ACC112 (cell line): ENCODE data around the gene ANXA5.
A peak's percentile ranks its signal among the peaks of the same experiment; 100 is the strongest.

Experiments
- H2AFZ ChIP-seq: fragments of 200-600 bp; sonication (generic); one replicate; pipeline ENCODE4 v1.6.0; 2017; ENCODE audit warnings: antibody characterized with exemption, low read length; ENCODE audit not compliant: unreplicated experiment
- H3K27ac ChIP-seq: fragments of 200-600 bp; sonication (generic); 2 replicates; pipeline ENCODE4 v1.5.1; 2014; ENCODE audit warnings: low read depth, mild to moderate bottlenecking, antibody characterized with exemption, low read length, moderate library complexity
- H3K27me3 ChIP-seq: fragments of 200-600 bp; sonication (generic); 2 replicates; pipeline ENCODE4 v1.6.1; 2014; ENCODE audit warnings: mild to moderate bottlenecking, antibody characterized with exemption, low read length, moderate library complexity, mixed read lengths; ENCODE audit not compliant: insufficient read depth
- H3K36me3 ChIP-seq: fragments of 200-600 bp; sonication (generic); 2 replicates; pipeline ENCODE4 v1.6.1; 2016; ENCODE audit warnings: mild to moderate bottlenecking, antibody characterized with exemption, low read length, moderate library complexity, mixed read lengths; ENCODE audit not compliant: insufficient read depth
- H3K4me1 ChIP-seq: fragments of 200-600 bp; sonication (generic); one replicate; pipeline ENCODE4 v1.6.1; 2016; ENCODE audit warnings: low read length, mixed read lengths; ENCODE audit not compliant: insufficient read depth, unreplicated experiment, control insufficient read depth
- H3K4me3 ChIP-seq: fragments of 200-600 bp; sonication (generic); 2 replicates; pipeline ENCODE4 v1.5.1; 2014; ENCODE audit warnings: mild to moderate bottlenecking, low read depth, low read length
- H3K79me2 ChIP-seq: fragments of 200-600 bp; sonication (generic); one replicate; pipeline ENCODE4 v1.6.0; 2016; ENCODE audit warnings: low read length; ENCODE audit not compliant: control insufficient read depth, unreplicated experiment, insufficient read depth

The ANXA5 gene

DNA sequence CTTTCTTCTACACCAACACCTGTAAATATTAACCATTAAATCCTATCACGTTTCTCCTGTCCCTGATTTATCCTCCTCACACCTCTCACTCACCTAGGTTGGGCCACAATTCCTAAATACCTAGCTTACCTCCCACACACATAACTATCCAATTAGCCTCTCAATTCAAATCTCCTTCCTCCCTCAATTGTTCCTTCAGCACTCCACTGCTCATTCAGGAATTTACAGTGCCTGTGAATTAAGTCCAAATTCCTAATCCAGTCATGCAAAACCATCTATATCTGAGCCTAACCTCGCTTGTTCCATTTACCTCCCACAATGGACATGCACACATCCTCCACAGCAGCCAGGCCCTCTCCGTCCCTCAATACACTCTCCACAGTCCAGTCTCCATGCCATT lies 17.5 kb downstream of the ANXA5 start:
- Histone ChIP-seq H3K36me3 (peaks cover 73% of the 10 kb centered on the region), H3K27me3 (no peaks in the 10 kb centered on the region), H3K4me1 (peaks cover 58% of the 10 kb centered on the region), H3K27ac (no peak overlapping the region), H3K4me3 (no peak overlapping the region), H2AFZ (no peak overlapping the region), H3K79me2 (peaks cover 64% of the 10 kb centered on the region)

DNA sequence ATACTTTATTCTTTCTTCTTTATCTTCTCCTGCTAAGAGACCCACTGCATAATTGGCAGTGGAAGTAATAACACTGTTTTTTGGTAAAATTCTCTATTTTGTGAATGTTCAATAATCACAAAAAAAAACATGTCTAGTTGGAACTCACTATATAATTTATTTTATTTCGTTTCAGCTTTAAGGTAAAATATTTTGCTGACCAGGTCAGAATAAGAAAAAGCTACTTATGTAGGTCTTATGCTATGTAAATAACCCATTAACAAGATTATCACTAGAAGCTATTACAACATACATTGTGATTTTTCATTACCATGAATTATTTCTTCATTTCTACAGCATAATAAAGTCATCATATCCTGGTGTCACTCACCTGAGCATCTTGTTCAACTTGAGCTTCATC lies 19.3 kb downstream of the ANXA5 start:
- H3K4me3 ChIP-seq: no peak overlapping the region
- peaks cover 65% of the 10 kb centered on the region for H3K4me1 ChIP-seq
- H3K27ac ChIP-seq: peak overlapping the region; percentile 10; the same call in 1 of the 2 replicates
- no peaks in the 10 kb centered on the region for H3K27me3 ChIP-seq
- no peak overlapping the region for H2AFZ ChIP-seq
- H3K79me2 ChIP-seq: peaks cover 58% of the 10 kb centered on the region
- peaks cover 69% of the 10 kb centered on the region for H3K36me3 ChIP-seq

DNA sequence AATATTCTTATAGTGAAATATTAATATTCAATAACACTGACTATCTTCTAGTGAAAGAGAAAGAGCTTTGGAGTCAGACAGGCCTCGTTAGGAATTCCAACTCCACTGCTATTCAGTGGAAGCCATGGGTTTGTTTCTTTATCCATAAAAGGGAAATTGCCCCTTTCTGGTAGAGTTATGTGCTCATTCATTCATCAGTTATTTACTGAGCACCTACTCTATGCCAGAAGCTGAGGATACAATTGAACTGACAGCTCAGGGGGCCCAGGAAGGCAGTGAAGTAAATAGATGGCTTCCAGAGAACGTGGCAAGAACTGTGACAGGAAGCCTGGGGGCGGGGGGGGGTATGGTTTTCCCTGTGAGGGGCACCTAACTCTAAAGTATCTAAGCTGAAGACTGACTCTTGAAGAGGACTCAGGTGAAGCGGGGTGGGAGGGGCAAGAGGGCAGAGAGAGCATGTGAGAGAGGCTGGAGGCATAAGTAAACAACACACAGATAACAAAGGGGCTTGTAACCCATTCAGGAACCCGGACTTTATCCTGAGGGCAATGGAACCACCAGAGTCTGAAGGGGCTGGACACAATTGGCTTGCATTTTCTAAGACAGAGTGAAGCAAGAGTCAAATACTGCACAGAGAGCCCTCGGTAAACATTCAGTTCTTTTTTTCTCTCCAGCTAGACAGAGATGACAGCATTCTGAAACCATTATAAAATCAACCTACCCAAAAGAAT lies 20.3 kb downstream of the ANXA5 start:
- Histone ChIP-seq H3K27ac (peak overlapping the region; percentile 10), H3K36me3 (peaks cover 70% of the 10 kb centered on the region), H3K4me3 (no peak overlapping the region), H2AFZ (no peak overlapping the region), H3K4me1 (peaks cover 71% of the 10 kb centered on the region), H3K27me3 (no peaks in the 10 kb centered on the region), H3K79me2 (peaks cover 62% of the 10 kb centered on the region)

DNA sequence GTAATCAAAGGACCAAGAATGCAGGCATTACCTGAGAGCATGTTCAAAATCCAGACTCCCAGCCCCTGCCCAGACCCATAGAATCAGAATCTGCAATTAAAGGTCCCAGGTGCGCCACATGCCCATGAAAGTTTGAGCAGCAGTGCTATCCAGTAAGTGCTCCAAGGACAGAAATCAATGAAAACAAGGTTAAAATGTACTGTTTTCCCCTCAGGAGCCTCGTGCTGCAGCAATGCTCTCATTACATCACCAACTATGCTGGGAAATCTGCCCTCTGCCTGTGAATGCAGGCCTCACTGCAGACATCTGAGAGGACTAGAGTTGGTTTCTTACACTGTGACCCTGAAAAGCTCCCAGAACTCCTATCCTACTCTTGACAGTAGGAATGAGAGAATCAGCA lies 21.1 kb downstream of the ANXA5 start:
- Histone ChIP-seq H3K79me2 (peaks cover 54% of the 10 kb centered on the region), H3K27me3 (no peaks in the 10 kb centered on the region), H2AFZ (no peak overlapping the region), H3K36me3 (peaks cover 68% of the 10 kb centered on the region), H3K4me3 (no peak overlapping the region), H3K4me1 (peaks cover 72% of the 10 kb centered on the region), H3K27ac (no peak overlapping the region)

DNA sequence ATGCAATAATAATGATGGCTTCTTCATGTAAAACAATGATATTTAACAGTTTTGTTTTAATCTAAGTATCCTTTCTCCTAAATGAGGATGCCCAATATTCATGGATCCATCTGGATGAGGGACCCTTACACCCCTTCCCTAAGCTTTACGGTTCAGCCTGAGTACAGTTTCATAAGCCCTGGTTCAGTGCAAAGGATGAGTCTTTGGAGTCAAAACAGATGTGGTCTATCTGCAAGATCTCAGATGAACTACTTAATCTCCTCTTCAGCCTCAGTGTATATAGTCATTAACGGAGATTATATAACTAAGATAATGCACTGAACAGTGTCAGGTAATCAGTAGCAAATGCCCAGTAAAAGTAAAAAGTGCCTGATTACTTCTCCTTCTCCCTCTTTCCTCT lies 22.1 kb downstream of the ANXA5 start:
- no peak overlapping the region for H3K4me3 ChIP-seq
- peaks cover 77% of the 10 kb centered on the region for H3K4me1 ChIP-seq
- 0 out of 2 replicates have a peak overlapping the region, but pooled peaks have one; percentile 8 for H3K27ac ChIP-seq
- H3K36me3 ChIP-seq: peaks cover 63% of the 10 kb centered on the region
- peaks cover 44% of the 10 kb centered on the region for H3K79me2 ChIP-seq
- H2AFZ ChIP-seq: no peak overlapping the region
- no peaks in the 10 kb centered on the region for H3K27me3 ChIP-seq

DNA sequence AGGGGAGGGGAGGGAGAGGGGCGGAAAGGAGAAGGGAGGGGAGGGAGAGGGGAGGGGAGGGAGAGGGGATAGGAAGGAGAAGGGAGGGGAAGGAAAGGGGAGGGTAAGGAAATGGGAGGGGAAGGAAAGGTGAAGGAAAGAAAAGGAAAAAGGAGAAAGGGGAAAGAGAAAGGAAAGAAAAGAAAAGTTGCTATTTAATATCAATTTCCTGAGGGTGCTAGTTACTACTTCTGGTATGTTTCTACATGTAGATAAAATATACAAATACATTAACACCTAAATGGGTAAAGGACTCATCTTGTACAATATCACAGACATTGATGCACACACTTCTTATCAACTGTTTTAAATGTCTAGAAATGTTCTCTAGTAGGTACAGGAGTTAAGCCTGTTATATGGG lies 22.6 kb downstream of the ANXA5 start:
- peaks cover 39% of the 10 kb centered on the region for H3K79me2 ChIP-seq
- H2AFZ ChIP-seq: no peak overlapping the region
- no peaks in the 10 kb centered on the region for H3K27me3 ChIP-seq
- H3K4me1 ChIP-seq: peaks cover 77% of the 10 kb centered on the region
- peaks cover 58% of the 10 kb centered on the region for H3K36me3 ChIP-seq
- no peak overlapping the region for H3K4me3 ChIP-seq
- 0 out of 2 replicates have a peak overlapping the region, but pooled peaks have one; percentile 8 for H3K27ac ChIP-seq

DNA sequence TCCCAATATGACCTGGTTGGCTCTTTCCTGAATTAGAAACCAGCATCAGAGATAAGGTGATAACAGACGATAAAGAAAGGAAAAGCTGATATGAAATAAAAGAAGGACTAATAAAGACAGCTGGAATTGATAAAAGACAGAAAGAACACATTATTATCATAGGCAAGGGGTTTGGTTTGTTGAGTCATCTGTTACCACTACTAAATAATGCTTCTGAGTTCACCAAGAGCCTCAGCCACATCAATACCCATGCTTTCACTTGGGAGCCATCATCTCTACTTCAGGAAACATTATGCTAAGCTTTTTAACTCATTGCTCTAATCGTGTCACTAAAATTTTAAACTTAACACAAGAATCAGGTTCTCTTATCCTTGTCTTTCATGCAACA lies 27.6 kb downstream of the ANXA5 start:
- Histone ChIP-seq H2AFZ (no peak overlapping the region), H3K4me3 (peak overlapping the region; percentile 15; the same call in 1 of the 2 replicates), H3K4me1 (peaks cover 59% of the 10 kb centered on the region), H3K27me3 (no peaks in the 10 kb centered on the region), H3K36me3 (peaks cover 51% of the 10 kb centered on the region), H3K27ac (peak overlapping the region; percentile 90), H3K79me2 (peaks cover 11% of the 10 kb centered on the region)

DNA sequence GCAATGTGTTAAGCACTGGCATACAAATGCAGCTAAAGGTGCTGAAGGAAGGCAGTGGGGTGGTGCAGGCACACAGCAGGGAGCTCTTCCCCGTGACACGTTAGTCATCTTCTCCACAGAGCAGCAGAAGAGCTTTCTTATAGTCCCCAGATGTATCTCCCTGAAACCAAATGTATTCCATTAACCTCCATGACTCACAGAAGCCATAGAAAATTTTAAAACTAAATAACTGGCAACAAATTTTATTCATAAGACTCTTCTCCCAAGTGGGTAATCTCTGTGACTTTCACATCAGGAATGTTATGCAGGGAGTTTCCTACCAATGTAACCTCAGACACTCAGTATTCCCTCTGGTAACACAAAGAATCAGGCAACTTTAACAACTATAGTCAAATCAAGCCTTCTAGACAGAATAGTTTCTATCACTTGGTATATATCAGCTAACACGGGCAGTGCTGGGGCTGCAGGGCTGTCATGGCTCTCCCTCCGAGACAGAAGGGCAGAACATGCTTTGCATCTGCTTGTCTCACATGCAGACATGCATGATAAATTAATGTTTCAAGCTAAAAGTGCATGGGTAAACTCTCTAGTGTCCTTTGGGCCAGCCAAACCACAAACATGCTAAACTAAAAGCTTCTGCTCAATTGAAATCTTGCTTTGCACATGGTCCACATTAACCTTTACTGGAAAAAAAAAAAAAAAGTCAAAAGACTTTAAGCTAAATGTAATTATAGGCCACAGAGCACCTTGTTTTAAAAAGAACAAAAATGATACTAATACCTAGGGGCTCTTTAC lies 28.2 kb downstream of the ANXA5 start:
- H3K27ac ChIP-seq: peak overlapping the region; percentile 90
- peaks cover 11% of the 10 kb centered on the region for H3K79me2 ChIP-seq
- H3K4me3 ChIP-seq: 0 out of 2 replicates have a peak overlapping the region, but pooled peaks have one; percentile 7
- peaks cover 51% of the 10 kb centered on the region for H3K36me3 ChIP-seq
- H3K4me1 ChIP-seq: peaks cover 59% of the 10 kb centered on the region
- H2AFZ ChIP-seq: no peak overlapping the region
- H3K27me3 ChIP-seq: no peaks in the 10 kb centered on the region

DNA sequence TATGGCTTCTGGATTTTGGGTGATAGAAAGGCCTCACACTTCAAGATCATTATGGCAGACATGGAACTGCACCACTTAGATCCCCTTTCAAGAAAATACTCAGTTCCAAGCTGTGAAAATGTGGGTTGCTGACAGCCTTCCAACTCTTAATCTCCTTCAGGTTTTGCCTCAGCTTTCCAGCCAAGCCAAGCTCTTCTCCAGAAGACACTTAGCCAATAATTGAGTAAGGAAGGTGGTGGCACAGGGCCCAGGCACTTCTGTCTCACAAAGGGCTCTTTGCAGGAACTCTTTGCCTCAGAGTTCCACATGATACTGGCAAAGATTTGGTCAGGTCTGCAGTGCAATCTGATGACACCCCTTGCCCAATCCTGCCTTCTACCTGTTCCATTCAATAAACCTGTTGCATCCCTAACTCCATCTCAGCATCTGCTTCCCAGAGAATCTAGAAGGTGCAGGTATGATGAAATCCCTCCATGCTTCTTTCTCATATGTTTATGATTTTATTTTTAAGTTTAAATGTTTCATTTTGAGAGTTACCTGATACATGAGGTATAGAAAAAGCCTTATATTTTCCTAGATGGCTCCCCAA lies 30.6 kb downstream of the ANXA5 start:
- H3K36me3 ChIP-seq: peaks cover 30% of the 10 kb centered on the region
- H3K4me1 ChIP-seq: peaks cover 37% of the 10 kb centered on the region

DNA sequence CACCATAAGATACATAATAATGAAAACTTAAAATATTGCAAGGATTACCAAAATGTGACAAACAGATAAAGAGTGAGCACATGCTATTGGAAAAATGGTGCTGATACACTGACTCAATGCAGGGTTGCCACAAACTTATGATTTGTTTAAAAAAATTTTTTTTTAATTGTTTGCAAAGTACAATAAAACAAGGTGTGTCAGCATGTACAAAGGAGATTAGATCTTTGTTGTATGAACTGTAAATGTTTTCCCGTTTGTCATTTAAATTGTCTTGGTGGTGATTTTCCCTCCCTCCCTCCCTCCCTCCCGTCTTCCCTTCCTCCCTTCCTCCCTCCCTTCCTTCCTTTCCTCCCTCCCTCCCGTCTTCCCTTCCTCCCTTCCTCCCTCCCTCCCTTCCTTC lies 31.4 kb downstream of the ANXA5 start:
- Histone ChIP-seq H3K36me3 (peaks cover 24% of the 10 kb centered on the region), H3K4me1 (peaks cover 30% of the 10 kb centered on the region)

More for the DNA sequence above, 30.6 kb downstream of the ANXA5 start:
- Histone ChIP-seq H2AFZ (no peak overlapping the region), H3K27me3 (no peaks in the 10 kb centered on the region), H3K4me3 (no peak overlapping the region), H3K79me2 (no peaks in the 10 kb centered on the region), H3K27ac (no peak overlapping the region)

More for the DNA sequence above, 31.4 kb downstream of the ANXA5 start:
- H3K4me3 ChIP-seq: no peak overlapping the region
- H3K27ac ChIP-seq: no peak overlapping the region
- H3K27me3 ChIP-seq: no peaks in the 10 kb centered on the region
- no peaks in the 10 kb centered on the region for H3K79me2 ChIP-seq
- H2AFZ ChIP-seq: no peak overlapping the region
